Liver (tissue), 9 donors: Measurements from ENCODE around the gene ADIRF. TPM values are rescaled to one million over a fixed set of nuclear protein-coding genes. Genes with fewer than 3 reads are reported as not detected.

ENCODE experiments used
- DNase-seq: peaks from one replicate; pipeline ENCODE4 v3.0.0-alpha.2; 2017; ENCODE audit warnings: low spot score
- H3K27ac ChIP-seq, 2 donors: one replicate each; pipeline ENCODE4 v1.7.0; 2013; ENCODE audit warnings: inconsistent platforms in 2 of 2, low read length in 2 of 2, control low read depth in 1 of 2, low read depth in 1 of 2, mild to moderate bottlenecking in 1 of 2
- H3K27me3 ChIP-seq, 4 donors: one replicate each; pipeline versions ENCODE4 v1.6.1 to v1.7.0; 2013; ENCODE audit warnings: low read length in 3 of 4, inconsistent platforms in 1 of 4, mild to moderate bottlenecking in 1 of 4, moderate library complexity in 1 of 4; ENCODE audit not compliant: control insufficient read depth in 4 of 4, insufficient read depth in 4 of 4
- H3K36me3 ChIP-seq, 4 donors: one replicate each; pipeline versions ENCODE4 v1.6.1 to v1.7.0; 2013; ENCODE audit warnings: low read length in 3 of 4, mild to moderate bottlenecking in 3 of 4, low read depth in 1 of 4, moderate library complexity in 1 of 4; ENCODE audit not compliant: control insufficient read depth in 4 of 4, insufficient read depth in 3 of 4
- H3K4me1 ChIP-seq, 4 donors: one replicate each; pipeline versions ENCODE4 v1.6.1 to v1.7.0; 2013; ENCODE audit warnings: low read length in 3 of 4, mild to moderate bottlenecking in 3 of 4, moderate library complexity in 1 of 4; ENCODE audit not compliant: control insufficient read depth in 4 of 4, insufficient read depth in 4 of 4
- H3K4me3 ChIP-seq, 3 donors: one replicate each; pipeline versions ENCODE4 v1.6.1 to v1.7.0; 2013; ENCODE audit warnings: low read length in 3 of 3, control low read depth in 1 of 3, low read depth in 1 of 3, mild to moderate bottlenecking in 1 of 3
- H3K9ac ChIP-seq, 2 donors: one replicate each; pipeline ENCODE4 v1.7.0; 2013; ENCODE audit warnings: low read length in 2 of 2, mild to moderate bottlenecking in 2 of 2, moderate library complexity in 2 of 2, control low read depth in 1 of 2, low read depth in 1 of 2
- H3K9me3 ChIP-seq, 4 donors: one replicate each; pipeline versions ENCODE4 v1.6.1 to v1.7.0; 2013; ENCODE audit warnings: low read length in 3 of 4; ENCODE audit not compliant: control insufficient read depth in 4 of 4
- CTCF ChIP-seq: fragments of 150-350 bp; IDR thresholded peaks from 2 replicates; pipeline ENCODE4 v1.5.1; 2017; ENCODE audit warnings: improper control_type of control experiment, low read depth, low read length; ENCODE audit not compliant: missing input control
- EGR1 ChIP-seq, 2 donors: IDR thresholded peaks; 2 replicates each; pipeline ENCODE4 v1.6.1; 2016 to 2018; ENCODE audit warnings: antibody characterized with exemption in 2 of 2, low read depth in 2 of 2
- FOXA1 ChIP-seq: IDR thresholded peaks from 2 replicates; pipeline ENCODE4 v1.6.1; 2016; ENCODE audit warnings: antibody characterized with exemption
- FOXA2 ChIP-seq: IDR thresholded peaks from 2 replicates; pipeline ENCODE4 v1.6.1; 2016; ENCODE audit warnings: antibody characterized with exemption
- GABPA ChIP-seq, 2 donors: IDR thresholded peaks in 1 of 2; conservative IDR thresholded peaks in 1 of 2; 2 replicates each; pipeline ENCODE4 v1.6.1; 2016; ENCODE audit warnings: antibody characterized with exemption in 2 of 2, mild to moderate bottlenecking in 1 of 2, moderate library complexity in 1 of 2
- HNF4A ChIP-seq, 2 donors: conservative IDR thresholded peaks; 2 replicates each; pipeline ENCODE4 v1.6.1; 2016; ENCODE audit warnings: antibody characterized with exemption in 2 of 2, mild to moderate bottlenecking in 2 of 2
- HNF4G ChIP-seq: IDR thresholded peaks from 2 replicates; pipeline ENCODE4 v1.6.1; 2016; ENCODE audit warnings: antibody characterized with exemption
- JUND ChIP-seq, 2 donors: IDR thresholded peaks; 2 replicates each; pipeline ENCODE4 v1.6.1; 2016; ENCODE audit warnings: antibody characterized with exemption in 2 of 2
- NR2F2 ChIP-seq: IDR thresholded peaks from 2 replicates; pipeline ENCODE4 v1.6.1; 2016; ENCODE audit warnings: antibody characterized with exemption
- RXRA ChIP-seq, 2 donors: IDR thresholded peaks; 2 replicates each; pipeline ENCODE4 v1.6.1; 2017 to 2018; ENCODE audit warnings: antibody characterized with exemption in 2 of 2, mild to moderate bottlenecking in 1 of 2
- SP1 ChIP-seq: IDR thresholded peaks from 2 replicates; pipeline ENCODE4 v1.6.1; 2018; ENCODE audit warnings: antibody characterized with exemption, mild to moderate bottlenecking
- TAF1 ChIP-seq: conservative IDR thresholded peaks from 2 replicates; pipeline ENCODE4 v1.6.1; 2016; ENCODE audit warnings: antibody characterized with exemption, mild to moderate bottlenecking
- YY1 ChIP-seq: IDR thresholded peaks from 2 replicates; pipeline ENCODE4 v1.6.1; 2016; ENCODE audit warnings: antibody characterized with exemption, mild to moderate bottlenecking
- ZBTB33 ChIP-seq: IDR thresholded peaks from 2 replicates; pipeline ENCODE4 v1.6.1; 2016; ENCODE audit warnings: antibody characterized with exemption
- WGBS: extraction: QIAGEN DNeasy Blood & Tissue Kit; methylation state at CpG from one replicate; pipeline ENCODE4 v1.1.7; 2013; 5-methylcytosine and 5-hydroxymethylcytosine counted together
- polyA plus RNA-seq, 2 donors: library from polyadenylated mRNA; stranded (reverse) in 1 of 2; unstranded in 1 of 2; fragments of 200-250 nt in 1 of 2; fragments of >200 nt in 1 of 2; fragmentation: Nextera tagmentation in 1 of 2; extraction: Ambion mirVana in 1 of 2; gene quantifications; one replicate each; pipeline versions ENCODE4 v1.2.1 to v1.2.3, GENCODE V29; 2013 to 2015
- total RNA-seq, 2 donors: library from RNA; depleted of rRNA; stranded (reverse); fragments of >200 nt; gene quantifications; one replicate each; pipeline ENCODE4 v1.2.3, GENCODE V29; 2014
- TF ChIP-seq, protein P1 (sequence below): IDR thresholded peaks from 2 replicates; pipeline ENCODE4 v1.6.1; 2016; ENCODE audit warnings: antibody characterized with exemption
- TF ChIP-seq, protein P2 (sequence below): IDR thresholded peaks from 2 replicates; pipeline ENCODE4 v1.6.1; 2016; ENCODE audit warnings: antibody characterized with exemption
- donor health status: healthy.
- donor health status: healthy.
- donor health status: healthy.
- donor health status: healthy.
- donor health status: healthy.

Gene ADIRF
- total and polyA plus RNA-seq, 4 donors = 0.61 to 96.3 (median 35.8) TPM

DNA sequence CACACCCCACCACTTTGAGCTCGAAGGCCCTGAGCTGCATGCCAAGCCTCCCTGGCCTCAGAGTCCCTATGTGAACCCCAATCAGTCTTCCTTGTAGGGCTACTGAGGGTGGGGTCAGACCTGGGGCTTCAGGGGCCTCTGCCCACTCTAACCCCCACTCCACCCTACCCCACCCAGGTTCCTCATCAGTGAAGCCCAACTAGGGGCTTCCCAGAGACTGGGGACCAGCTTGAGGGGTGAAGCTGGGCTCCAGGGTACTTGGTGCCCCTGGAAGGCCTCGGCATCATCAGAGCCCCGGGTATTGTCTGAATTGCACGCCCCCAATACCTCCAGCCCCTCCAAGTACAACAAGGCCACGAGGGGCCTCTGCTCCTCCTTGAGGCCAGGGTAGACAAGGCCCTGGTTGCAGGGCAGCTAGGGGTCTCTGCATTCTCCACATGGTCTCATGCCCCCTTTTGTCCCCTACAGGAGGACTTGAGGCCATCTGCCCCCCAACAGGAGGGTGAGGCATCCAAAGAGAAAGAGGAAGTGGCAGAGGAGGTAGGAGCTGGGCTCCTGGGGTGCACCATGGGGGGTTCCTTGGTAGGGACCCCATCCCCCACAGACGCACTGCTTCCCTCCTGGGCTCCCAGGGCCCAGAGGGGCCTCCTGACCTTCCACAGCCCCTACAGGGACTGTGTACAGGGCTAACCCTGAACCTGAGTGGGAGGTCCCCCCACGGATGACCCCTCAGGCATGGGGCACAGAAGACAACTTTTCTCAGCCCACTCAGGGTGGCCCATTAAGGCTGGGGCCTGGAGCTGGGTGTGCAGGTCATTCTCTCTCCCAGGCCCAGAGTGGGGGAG, 5.9 kb upstream of the ADIRF start:
- H3K9ac ChIP-seq = no peak overlapping the region

GRCh38 chr10:86962981-86963310, 5.3 kb upstream of the ADIRF start:
- Histone ChIP-seq H3K27me3 (no peaks in the 10 kb centered on the region), H3K9me3 (no peaks in the 10 kb centered on the region), H3K27ac (no peak overlapping the region), H3K36me3 (no peaks in the 10 kb centered on the region), H3K4me1 (peaks cover 0 to 24% (median 7%) of the 10 kb centered on the region in 4 donors), H3K4me3 (no peak overlapping the region), H3K9ac (no peak overlapping the region)
- no peak for TF ChIP-seq NR2F2
- TF ChIP-seq CTCF = no peak
- no peak for TF ChIP-seq SP1
- TF ChIP-seq FOXA1 = no peak
- no peak for TF ChIP-seq RXRA (IDR thresholded peaks at IDR 0.05)
- no peak for DNase-seq
- 94% methylated on average over 7 of the region's 7 CpGs for WGBS

More for the DNA sequence above, 5.9 kb upstream of the ADIRF start:
- Histone ChIP-seq H3K4me1 (peaks cover 0 to 21% (median 7%) of the 10 kb centered on the region in 4 donors), H3K36me3 (no peaks in the 10 kb centered on the region), H3K9me3 (no peaks in the 10 kb centered on the region), H3K27ac (no peak overlapping the region), H3K4me3 (no peak overlapping the region), H3K27me3 (no peaks in the 10 kb centered on the region)
- WGBS = 89% methylated on average over 7 of the region's 7 CpGs
- DNase-seq = peak; percentile 26
- TF ChIP-seq TAF1 (no peak), YY1 (no peak), HNF4G (no peak), RXRA (IDR thresholded peaks at IDR 0.05) (no peak), ZBTB33 (no peak), FOXA1 (no peak), EGR1 (IDR thresholded peaks at IDR 0.05; ENCODE audit: low read depth in 2 of 2) (no peak), SP1 (no peak), NR2F2 (no peak), JUND (IDR thresholded peaks at IDR 0.05) (no peak), HNF4A (conservative IDR thresholded peaks at IDR 0.05) (no peak), GABPA (IDR thresholded peaks at IDR 0.05 in 1 of 2, conservative IDR thresholded peaks at IDR 0.05 in 1 of 2) (no peak), FOXA2 (no peak)
- TF ChIP-seq, protein P1, sequence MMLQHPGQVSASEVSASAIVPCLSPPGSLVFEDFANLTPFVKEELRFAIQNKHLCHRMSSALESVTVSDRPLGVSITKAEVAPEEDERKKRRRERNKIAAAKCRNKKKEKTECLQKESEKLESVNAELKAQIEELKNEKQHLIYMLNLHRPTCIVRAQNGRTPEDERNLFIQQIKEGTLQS = no peak
- TF ChIP-seq, protein P2, sequence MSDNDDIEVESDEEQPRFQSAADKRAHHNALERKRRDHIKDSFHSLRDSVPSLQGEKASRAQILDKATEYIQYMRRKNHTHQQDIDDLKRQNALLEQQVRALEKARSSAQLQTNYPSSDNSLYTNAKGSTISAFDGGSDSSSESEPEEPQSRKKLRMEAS = no peak
